ENCODE data around the gene PDE4D. TPM values are rescaled to one million over a fixed set of nuclear protein-coding genes. Genes with fewer than 3 reads are reported as not detected.

PDE4D gene
- total RNA-seq, 1 experiment from 2014 or later: 3.3 TPM

DNA sequence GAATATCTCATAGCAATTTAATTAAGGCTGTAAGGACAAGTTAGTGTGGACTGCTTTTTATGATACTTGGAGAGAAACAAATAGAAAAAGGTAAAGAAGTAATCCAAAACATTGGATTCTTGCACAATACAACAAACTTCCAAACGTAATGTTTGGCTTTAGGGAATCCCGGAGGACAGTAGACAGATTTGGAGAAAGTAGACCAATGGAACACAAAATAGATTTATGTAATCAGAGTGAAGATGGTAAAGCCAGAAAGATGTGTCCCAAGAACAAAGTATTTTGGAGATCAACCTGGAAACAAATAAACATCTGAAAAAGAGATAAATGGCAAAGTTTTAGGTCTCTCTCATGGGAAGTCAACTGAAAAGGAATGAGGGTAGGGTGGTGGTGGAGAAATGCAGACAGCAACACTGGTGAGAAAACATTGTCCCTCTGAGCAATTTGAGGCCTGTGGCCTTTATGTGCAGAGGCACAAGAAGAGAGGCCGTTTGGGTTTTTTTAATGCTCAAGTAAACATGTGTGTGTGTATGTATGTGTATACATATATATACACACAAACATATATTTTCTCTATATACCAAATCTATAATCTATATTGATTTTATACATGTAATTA is 620.6 kb downstream of the PDE4D start (continued):
- no peak for TF ChIP-seq ZNF317 (CRISPR knock-in tag; IDR thresholded peaks at IDR 0.05; ENCODE audit: borderline replicate concordance, low read depth)
- TF ChIP-seq, protein P1, sequence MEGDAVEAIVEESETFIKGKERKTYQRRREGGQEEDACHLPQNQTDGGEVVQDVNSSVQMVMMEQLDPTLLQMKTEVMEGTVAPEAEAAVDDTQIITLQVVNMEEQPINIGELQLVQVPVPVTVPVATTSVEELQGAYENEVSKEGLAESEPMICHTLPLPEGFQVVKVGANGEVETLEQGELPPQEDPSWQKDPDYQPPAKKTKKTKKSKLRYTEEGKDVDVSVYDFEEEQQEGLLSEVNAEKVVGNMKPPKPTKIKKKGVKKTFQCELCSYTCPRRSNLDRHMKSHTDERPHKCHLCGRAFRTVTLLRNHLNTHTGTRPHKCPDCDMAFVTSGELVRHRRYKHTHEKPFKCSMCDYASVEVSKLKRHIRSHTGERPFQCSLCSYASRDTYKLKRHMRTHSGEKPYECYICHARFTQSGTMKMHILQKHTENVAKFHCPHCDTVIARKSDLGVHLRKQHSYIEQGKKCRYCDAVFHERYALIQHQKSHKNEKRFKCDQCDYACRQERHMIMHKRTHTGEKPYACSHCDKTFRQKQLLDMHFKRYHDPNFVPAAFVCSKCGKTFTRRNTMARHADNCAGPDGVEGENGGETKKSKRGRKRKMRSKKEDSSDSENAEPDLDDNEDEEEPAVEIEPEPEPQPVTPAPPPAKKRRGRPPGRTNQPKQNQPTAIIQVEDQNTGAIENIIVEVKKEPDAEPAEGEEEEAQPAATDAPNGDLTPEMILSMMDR (IDR thresholded peaks at IDR 0.05): no peak

DNA sequence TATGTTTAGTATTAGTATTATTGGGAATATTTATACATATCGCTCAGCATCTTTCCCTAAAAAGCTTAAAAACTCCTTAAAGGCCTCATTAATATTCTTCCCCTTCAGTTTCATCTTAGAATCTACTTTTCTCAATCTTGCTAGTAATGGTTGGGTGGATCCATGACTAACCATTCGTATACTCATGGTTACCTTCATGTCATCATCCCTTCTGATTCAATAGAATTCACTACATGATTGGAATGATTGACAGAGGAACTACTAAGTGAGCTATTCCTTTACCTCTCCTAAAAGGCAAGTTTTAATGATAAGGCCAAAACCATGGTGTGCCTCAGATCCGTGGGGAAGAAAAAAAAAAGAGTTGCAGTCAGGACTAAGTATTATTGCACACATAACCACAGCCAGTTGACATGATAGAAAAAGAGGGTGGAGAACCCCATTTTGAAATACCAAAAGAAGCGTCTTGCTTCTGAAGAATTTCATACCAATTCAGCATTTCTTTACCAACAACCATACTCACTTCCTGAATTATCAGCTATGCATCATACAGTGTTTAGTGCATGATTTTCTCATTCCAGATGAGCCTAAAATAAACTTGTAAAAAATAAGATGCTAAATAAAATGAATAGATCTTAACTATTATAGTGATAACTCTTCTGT is 624.6 kb downstream of the PDE4D start:
- POLR2A ChIA-PET: no interaction called here

More for the DNA sequence above, 624.6 kb downstream of the PDE4D start:
- H3K27me3 Mint-ChIP-seq (ENCODE audit: low read depth): no peaks in the 10 kb centered on the region
- H3K4me3 Mint-ChIP-seq: no peak overlapping the region
- no peak for DNase-seq (ENCODE audit: low spot score)
- TF ChIP-seq, protein P2, sequence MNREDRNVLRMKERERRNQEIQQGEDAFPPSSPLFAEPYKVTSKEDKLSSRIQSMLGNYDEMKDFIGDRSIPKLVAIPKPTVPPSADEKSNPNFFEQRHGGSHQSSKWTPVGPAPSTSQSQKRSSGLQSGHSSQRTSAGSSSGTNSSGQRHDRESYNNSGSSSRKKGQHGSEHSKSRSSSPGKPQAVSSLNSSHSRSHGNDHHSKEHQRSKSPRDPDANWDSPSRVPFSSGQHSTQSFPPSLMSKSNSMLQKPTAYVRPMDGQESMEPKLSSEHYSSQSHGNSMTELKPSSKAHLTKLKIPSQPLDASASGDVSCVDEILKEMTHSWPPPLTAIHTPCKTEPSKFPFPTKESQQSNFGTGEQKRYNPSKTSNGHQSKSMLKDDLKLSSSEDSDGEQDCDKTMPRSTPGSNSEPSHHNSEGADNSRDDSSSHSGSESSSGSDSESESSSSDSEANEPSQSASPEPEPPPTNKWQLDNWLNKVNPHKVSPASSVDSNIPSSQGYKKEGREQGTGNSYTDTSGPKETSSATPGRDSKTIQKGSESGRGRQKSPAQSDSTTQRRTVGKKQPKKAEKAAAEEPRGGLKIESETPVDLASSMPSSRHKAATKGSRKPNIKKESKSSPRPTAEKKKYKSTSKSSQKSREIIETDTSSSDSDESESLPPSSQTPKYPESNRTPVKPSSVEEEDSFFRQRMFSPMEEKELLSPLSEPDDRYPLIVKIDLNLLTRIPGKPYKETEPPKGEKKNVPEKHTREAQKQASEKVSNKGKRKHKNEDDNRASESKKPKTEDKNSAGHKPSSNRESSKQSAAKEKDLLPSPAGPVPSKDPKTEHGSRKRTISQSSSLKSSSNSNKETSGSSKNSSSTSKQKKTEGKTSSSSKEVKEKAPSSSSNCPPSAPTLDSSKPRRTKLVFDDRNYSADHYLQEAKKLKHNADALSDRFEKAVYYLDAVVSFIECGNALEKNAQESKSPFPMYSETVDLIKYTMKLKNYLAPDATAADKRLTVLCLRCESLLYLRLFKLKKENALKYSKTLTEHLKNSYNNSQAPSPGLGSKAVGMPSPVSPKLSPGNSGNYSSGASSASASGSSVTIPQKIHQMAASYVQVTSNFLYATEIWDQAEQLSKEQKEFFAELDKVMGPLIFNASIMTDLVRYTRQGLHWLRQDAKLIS (CRISPR knock-in tag; IDR thresholded peaks at IDR 0.05; ENCODE audit: borderline replicate concordance): no peak
- TF ChIP-seq, protein P3, sequence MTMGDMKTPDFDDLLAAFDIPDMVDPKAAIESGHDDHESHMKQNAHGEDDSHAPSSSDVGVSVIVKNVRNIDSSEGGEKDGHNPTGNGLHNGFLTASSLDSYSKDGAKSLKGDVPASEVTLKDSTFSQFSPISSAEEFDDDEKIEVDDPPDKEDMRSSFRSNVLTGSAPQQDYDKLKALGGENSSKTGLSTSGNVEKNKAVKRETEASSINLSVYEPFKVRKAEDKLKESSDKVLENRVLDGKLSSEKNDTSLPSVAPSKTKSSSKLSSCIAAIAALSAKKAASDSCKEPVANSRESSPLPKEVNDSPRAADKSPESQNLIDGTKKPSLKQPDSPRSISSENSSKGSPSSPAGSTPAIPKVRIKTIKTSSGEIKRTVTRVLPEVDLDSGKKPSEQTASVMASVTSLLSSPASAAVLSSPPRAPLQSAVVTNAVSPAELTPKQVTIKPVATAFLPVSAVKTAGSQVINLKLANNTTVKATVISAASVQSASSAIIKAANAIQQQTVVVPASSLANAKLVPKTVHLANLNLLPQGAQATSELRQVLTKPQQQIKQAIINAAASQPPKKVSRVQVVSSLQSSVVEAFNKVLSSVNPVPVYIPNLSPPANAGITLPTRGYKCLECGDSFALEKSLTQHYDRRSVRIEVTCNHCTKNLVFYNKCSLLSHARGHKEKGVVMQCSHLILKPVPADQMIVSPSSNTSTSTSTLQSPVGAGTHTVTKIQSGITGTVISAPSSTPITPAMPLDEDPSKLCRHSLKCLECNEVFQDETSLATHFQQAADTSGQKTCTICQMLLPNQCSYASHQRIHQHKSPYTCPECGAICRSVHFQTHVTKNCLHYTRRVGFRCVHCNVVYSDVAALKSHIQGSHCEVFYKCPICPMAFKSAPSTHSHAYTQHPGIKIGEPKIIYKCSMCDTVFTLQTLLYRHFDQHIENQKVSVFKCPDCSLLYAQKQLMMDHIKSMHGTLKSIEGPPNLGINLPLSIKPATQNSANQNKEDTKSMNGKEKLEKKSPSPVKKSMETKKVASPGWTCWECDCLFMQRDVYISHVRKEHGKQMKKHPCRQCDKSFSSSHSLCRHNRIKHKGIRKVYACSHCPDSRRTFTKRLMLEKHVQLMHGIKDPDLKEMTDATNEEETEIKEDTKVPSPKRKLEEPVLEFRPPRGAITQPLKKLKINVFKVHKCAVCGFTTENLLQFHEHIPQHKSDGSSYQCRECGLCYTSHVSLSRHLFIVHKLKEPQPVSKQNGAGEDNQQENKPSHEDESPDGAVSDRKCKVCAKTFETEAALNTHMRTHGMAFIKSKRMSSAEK (CRISPR knock-in tag; IDR thresholded peaks at IDR 0.05; ENCODE audit: borderline replicate concordance): no peak
- TF ChIP-seq, protein P4, sequence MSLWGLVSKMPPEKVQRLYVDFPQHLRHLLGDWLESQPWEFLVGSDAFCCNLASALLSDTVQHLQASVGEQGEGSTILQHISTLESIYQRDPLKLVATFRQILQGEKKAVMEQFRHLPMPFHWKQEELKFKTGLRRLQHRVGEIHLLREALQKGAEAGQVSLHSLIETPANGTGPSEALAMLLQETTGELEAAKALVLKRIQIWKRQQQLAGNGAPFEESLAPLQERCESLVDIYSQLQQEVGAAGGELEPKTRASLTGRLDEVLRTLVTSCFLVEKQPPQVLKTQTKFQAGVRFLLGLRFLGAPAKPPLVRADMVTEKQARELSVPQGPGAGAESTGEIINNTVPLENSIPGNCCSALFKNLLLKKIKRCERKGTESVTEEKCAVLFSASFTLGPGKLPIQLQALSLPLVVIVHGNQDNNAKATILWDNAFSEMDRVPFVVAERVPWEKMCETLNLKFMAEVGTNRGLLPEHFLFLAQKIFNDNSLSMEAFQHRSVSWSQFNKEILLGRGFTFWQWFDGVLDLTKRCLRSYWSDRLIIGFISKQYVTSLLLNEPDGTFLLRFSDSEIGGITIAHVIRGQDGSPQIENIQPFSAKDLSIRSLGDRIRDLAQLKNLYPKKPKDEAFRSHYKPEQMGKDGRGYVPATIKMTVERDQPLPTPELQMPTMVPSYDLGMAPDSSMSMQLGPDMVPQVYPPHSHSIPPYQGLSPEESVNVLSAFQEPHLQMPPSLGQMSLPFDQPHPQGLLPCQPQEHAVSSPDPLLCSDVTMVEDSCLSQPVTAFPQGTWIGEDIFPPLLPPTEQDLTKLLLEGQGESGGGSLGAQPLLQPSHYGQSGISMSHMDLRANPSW (CRISPR knock-in tag; conservative IDR thresholded peaks at IDR 0.05; ENCODE audit: low read depth): no peak
- TF ChIP-seq RELA (CRISPR knock-in tag; IDR thresholded peaks at IDR 0.05; ENCODE audit: borderline replicate concordance) (no peak), ZNF317 (CRISPR knock-in tag; IDR thresholded peaks at IDR 0.05; ENCODE audit: borderline replicate concordance, low read depth) (no peak), ZNF138 (CRISPR knock-in tag; conservative IDR thresholded peaks at IDR 0.05) (no peak), SP1 (CRISPR knock-in tag; conservative IDR thresholded peaks at IDR 0.05) (no peak), SOX15 (CRISPR knock-in tag; IDR thresholded peaks at IDR 0.05) (no peak), ZNF121 (CRISPR knock-in tag; IDR thresholded peaks at IDR 0.05) (no peak), ESRRA (CRISPR knock-in tag; IDR thresholded peaks at IDR 0.05; ENCODE audit: borderline replicate concordance) (no peak)
- TF ChIP-seq, protein P5, sequence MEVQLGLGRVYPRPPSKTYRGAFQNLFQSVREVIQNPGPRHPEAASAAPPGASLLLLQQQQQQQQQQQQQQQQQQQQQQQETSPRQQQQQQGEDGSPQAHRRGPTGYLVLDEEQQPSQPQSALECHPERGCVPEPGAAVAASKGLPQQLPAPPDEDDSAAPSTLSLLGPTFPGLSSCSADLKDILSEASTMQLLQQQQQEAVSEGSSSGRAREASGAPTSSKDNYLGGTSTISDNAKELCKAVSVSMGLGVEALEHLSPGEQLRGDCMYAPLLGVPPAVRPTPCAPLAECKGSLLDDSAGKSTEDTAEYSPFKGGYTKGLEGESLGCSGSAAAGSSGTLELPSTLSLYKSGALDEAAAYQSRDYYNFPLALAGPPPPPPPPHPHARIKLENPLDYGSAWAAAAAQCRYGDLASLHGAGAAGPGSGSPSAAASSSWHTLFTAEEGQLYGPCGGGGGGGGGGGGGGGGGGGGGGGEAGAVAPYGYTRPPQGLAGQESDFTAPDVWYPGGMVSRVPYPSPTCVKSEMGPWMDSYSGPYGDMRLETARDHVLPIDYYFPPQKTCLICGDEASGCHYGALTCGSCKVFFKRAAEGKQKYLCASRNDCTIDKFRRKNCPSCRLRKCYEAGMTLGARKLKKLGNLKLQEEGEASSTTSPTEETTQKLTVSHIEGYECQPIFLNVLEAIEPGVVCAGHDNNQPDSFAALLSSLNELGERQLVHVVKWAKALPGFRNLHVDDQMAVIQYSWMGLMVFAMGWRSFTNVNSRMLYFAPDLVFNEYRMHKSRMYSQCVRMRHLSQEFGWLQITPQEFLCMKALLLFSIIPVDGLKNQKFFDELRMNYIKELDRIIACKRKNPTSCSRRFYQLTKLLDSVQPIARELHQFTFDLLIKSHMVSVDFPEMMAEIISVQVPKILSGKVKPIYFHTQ (CRISPR knock-in tag; IDR thresholded peaks at IDR 0.05): no peak
- TF ChIP-seq, protein P6, sequence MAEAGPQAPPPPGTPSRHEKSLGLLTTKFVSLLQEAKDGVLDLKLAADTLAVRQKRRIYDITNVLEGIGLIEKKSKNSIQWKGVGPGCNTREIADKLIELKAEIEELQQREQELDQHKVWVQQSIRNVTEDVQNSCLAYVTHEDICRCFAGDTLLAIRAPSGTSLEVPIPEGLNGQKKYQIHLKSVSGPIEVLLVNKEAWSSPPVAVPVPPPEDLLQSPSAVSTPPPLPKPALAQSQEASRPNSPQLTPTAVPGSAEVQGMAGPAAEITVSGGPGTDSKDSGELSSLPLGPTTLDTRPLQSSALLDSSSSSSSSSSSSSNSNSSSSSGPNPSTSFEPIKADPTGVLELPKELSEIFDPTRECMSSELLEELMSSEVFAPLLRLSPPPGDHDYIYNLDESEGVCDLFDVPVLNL (CRISPR knock-in tag; IDR thresholded peaks at IDR 0.05; ENCODE audit: borderline replicate concordance, low read depth): no peak
- TF ChIP-seq, protein P7, sequence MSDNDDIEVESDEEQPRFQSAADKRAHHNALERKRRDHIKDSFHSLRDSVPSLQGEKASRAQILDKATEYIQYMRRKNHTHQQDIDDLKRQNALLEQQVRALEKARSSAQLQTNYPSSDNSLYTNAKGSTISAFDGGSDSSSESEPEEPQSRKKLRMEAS (CRISPR knock-in tag; IDR thresholded peaks at IDR 0.05): no peak
- TF ChIP-seq, protein P8, sequence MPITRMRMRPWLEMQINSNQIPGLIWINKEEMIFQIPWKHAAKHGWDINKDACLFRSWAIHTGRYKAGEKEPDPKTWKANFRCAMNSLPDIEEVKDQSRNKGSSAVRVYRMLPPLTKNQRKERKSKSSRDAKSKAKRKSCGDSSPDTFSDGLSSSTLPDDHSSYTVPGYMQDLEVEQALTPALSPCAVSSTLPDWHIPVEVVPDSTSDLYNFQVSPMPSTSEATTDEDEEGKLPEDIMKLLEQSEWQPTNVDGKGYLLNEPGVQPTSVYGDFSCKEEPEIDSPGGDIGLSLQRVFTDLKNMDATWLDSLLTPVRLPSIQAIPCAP (CRISPR knock-in tag; IDR thresholded peaks at IDR 0.05): no peak
- H3K9me3 Mint-ChIP-seq: no peaks in the 10 kb centered on the region
- H3K4me1 Mint-ChIP-seq: peaks cover 3% of the 10 kb centered on the region; the same call in 1 of the 2 replicates
- no peak overlapping the region for H3K27ac Mint-ChIP-seq
- CTCF ChIA-PET: no interaction called here
- no peak for ATAC-seq
- H3K36me3 Mint-ChIP-seq: no peaks in the 10 kb centered on the region
